ENCODE data around the gene PAK4.

- TF ChIP-seq CTCF (IDR thresholded peaks at IDR 0.05): no peak
- no peak for TF ChIP-seq POLR2A (IDR thresholded peaks at IDR 0.05)
Observed at GRCh38 chr19:39186391-39186790, 60.8 kb downstream of the PAK4 start.
